Measurements from ENCODE around the gene SLC22A1.

SLC22A1 gene

GRCh38 chr6:160203953-160204352 is 82.3 kb downstream of the SLC22A1 start:
- in situ Hi-C loops (cut with MboI; ENCODE audit: low sequenced_read_pairs, unreplicated experiment), result no loop called here
- DNase-seq (ENCODE audit: low spot score), result no peak
- TF ChIP-seq CTCF (IDR thresholded peaks at IDR 0.05; ENCODE audit: borderline replicate concordance, control extremely low read depth, extremely low read depth, insufficient read depth, missing control alignments), result no peak

- no peak for DNase-seq (ENCODE audit: low spot score)
- no peak for TF ChIP-seq CTCF (IDR thresholded peaks at IDR 0.05; ENCODE audit: borderline replicate concordance, control extremely low read depth, extremely low read depth, insufficient read depth, missing control alignments)
- in situ Hi-C loops (cut with MboI; ENCODE audit: low sequenced_read_pairs, unreplicated experiment), result no loop called here
Measured at GRCh38 chr6:160204710-160205109, 83.1 kb downstream of the SLC22A1 start.

- no peak for DNase-seq (ENCODE audit: low spot score)
- in situ Hi-C loops (cut with MboI; ENCODE audit: low sequenced_read_pairs, unreplicated experiment), result no loop called here
- no peak for TF ChIP-seq CTCF (IDR thresholded peaks at IDR 0.05; ENCODE audit: borderline replicate concordance, control extremely low read depth, extremely low read depth, insufficient read depth, missing control alignments)
Measured at GRCh38 chr6:160207618-160208017, 86.0 kb downstream of the SLC22A1 start.
